ENCODE data around the gene UMODL1.

UMODL1 gene

DNA sequence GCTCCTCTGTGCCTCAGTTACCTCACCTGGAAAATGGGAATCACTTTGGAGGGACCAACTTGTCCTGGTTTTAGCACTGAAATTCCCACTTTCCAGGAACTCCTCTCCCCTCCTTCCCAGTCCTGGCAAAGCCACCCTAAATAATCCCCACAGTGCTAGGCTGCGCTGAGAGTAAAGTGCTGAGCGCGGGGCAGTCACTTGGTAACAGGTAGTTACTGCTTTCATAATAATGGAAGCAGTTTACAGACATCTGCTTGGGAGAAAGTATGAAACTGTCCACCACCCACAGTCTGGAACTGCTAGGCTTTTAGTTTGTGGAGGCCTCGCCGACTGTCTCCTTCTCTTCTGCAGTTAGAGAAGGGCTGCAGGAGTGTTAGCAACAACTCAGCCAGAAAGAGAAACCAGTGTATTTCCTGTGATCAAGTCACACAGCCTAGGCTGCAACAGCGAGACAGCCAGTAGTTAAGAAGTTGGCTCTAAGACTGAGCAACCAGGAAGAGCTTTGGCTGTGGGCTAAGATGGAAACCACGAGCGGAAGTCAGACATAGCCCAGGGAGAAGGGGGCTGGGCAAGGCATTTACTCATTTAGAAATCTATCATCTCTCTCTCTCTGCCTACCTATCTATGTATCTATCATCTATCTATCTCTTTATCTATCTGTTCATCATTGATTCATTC is 117.0 kb downstream of the UMODL1 start:
- Histone ChIP-seq H3K4me1 (ENCODE audit: control insufficient read depth in 1 of 2, insufficient read depth in 2 of 2, low read length in 2 of 2) (peaks cover 9 to 16% of the 10 kb centered on the region in 2 donors), H3K27me3 (ENCODE audit: low read depth, low read length) (no peaks in the 10 kb centered on the region), H3K4me3 (ENCODE audit: low read depth in 1 of 2, low read length in 2 of 2) (peak overlapping the region; percentile 11 to 51), H3K36me3 (ENCODE audit: control insufficient read depth in 1 of 2, insufficient read depth in 2 of 2, low read length in 2 of 2) (no peaks in the 10 kb centered on the region), H3K27ac (ENCODE audit: low read length) (peak overlapping the region; percentile 73), H3K9me3 (ENCODE audit: control insufficient read depth in 1 of 2, low read length in 2 of 2) (no peaks in the 10 kb centered on the region)

- Histone ChIP-seq H3K36me3 (ENCODE audit: control insufficient read depth in 1 of 2, insufficient read depth in 2 of 2, low read length in 2 of 2) (no peaks in the 10 kb centered on the region), H3K9me3 (ENCODE audit: control insufficient read depth in 1 of 2, low read length in 2 of 2) (no peaks in the 10 kb centered on the region), H3K27me3 (ENCODE audit: low read depth, low read length) (no peaks in the 10 kb centered on the region), H3K4me3 (ENCODE audit: low read depth in 1 of 2, low read length in 2 of 2) (peak overlapping the region in 1 of 2 donors; percentile 51), H3K4me1 (ENCODE audit: control insufficient read depth in 1 of 2, insufficient read depth in 2 of 2, low read length in 2 of 2) (peaks cover 9 to 16% of the 10 kb centered on the region in 2 donors), H3K27ac (ENCODE audit: low read length) (peak overlapping the region; percentile 73)
Observed at GRCh38 chr21:42188663-42189062, 117.5 kb downstream of the UMODL1 start.

DNA sequence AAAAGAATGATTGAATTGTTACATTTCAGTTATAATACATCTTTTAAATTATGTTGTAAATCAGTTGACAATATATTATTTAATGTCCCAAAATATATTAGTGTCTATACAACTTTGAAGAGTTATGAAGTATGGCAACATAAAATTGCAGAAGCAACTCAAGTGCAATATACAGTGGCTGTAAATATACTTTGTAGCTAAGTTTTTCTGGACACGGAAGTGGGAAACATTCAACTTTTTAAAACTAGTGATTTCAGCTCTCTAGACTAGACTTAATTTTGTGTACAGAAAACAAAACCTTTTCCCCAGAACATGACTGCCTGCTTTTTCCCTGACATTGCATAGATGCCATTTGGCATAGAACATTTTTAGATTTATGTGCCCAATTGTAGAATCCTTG is 118.3 kb downstream of the UMODL1 start:
- Histone ChIP-seq H3K4me3 (ENCODE audit: low read depth in 1 of 2, low read length in 2 of 2) (no peak overlapping the region), H3K4me1 (ENCODE audit: control insufficient read depth in 1 of 2, insufficient read depth in 2 of 2, low read length in 2 of 2) (peaks cover 9 to 16% of the 10 kb centered on the region in 2 donors), H3K27me3 (ENCODE audit: low read depth, low read length) (no peaks in the 10 kb centered on the region)

DNA sequence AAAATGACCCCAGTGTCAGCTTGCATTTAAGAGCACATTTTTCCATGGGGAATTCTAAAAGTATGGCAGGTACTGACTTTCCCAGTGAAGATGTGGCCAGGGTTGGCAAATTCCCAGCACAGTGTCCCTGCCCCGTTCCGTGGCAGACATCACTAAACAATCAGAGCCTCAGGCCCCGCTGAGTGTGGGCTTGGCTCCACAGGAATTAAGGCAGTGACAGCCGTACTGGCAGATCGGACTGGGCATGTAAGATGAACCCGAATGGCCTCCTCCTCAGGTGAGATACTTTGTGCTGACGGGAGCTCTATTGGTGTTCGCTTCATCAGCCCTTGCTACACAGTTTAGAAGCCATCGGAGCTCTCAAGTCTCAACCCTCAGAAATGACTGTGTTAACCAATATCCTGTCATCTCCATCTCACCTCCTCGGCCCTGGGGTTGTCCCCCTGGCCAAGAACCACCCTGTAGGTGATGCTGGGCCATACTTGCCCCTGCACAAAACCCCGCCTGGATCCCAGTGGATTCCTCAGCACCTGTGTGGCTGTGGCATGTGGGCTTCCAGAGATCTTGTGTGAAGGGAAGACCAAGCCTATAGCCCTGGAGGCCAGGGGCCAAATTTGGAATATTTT is 118.9 kb downstream of the UMODL1 start:
- H3K4me1 ChIP-seq (ENCODE audit: control insufficient read depth in 1 of 2, insufficient read depth in 2 of 2, low read length in 2 of 2): peaks cover 9 to 16% of the 10 kb centered on the region in 2 donors
- H3K27ac ChIP-seq (ENCODE audit: low read length): no peak overlapping the region

More for the DNA sequence above, 118.3 kb downstream of the UMODL1 start:
- H3K27ac ChIP-seq (ENCODE audit: low read length): no peak overlapping the region
- no peaks in the 10 kb centered on the region for H3K9me3 ChIP-seq (ENCODE audit: control insufficient read depth in 1 of 2, low read length in 2 of 2)
- H3K36me3 ChIP-seq (ENCODE audit: control insufficient read depth in 1 of 2, insufficient read depth in 2 of 2, low read length in 2 of 2): no peaks in the 10 kb centered on the region

DNA sequence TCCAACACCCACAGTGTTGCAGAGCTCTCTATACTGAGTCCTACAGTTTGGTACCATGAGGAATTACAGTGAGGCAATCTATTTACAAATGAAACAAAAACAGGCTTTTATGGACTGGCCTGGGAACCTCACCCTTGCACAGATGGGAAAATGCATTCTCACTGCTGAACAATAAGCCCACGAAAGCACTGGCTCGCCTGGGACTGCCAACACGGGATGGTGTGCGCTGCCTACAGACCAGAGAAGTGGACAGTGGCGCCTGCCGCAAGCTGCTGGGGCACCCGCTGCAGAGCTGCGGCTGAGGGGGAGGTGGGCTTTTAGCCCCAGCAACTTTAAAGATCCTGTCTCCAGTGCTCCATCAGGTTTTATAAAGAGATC is 119.4 kb downstream of the UMODL1 start:
- Histone ChIP-seq H3K27ac (ENCODE audit: low read length) (no peak overlapping the region), H3K4me1 (ENCODE audit: control insufficient read depth in 1 of 2, insufficient read depth in 2 of 2, low read length in 2 of 2) (peaks cover 9 to 16% of the 10 kb centered on the region in 2 donors), H3K36me3 (ENCODE audit: control insufficient read depth in 1 of 2, insufficient read depth in 2 of 2, low read length in 2 of 2) (no peaks in the 10 kb centered on the region), H3K27me3 (ENCODE audit: low read depth, low read length) (no peaks in the 10 kb centered on the region), H3K9me3 (ENCODE audit: control insufficient read depth in 1 of 2, low read length in 2 of 2) (no peaks in the 10 kb centered on the region), H3K4me3 (ENCODE audit: low read depth in 1 of 2, low read length in 2 of 2) (no peak overlapping the region)

More for the DNA sequence above, 118.9 kb downstream of the UMODL1 start:
- H3K9me3 ChIP-seq (ENCODE audit: control insufficient read depth in 1 of 2, low read length in 2 of 2): no peaks in the 10 kb centered on the region
- no peaks in the 10 kb centered on the region for H3K36me3 ChIP-seq (ENCODE audit: control insufficient read depth in 1 of 2, insufficient read depth in 2 of 2, low read length in 2 of 2)
- H3K4me3 ChIP-seq (ENCODE audit: low read depth in 1 of 2, low read length in 2 of 2): no peak overlapping the region
- no peaks in the 10 kb centered on the region for H3K27me3 ChIP-seq (ENCODE audit: low read depth, low read length)

- H3K4me1 ChIP-seq (ENCODE audit: control insufficient read depth in 1 of 2, insufficient read depth in 2 of 2, low read length in 2 of 2): peaks cover 9 to 16% of the 10 kb centered on the region in 2 donors
- no peaks in the 10 kb centered on the region for H3K36me3 ChIP-seq (ENCODE audit: control insufficient read depth in 1 of 2, insufficient read depth in 2 of 2, low read length in 2 of 2)
- H3K9me3 ChIP-seq (ENCODE audit: control insufficient read depth in 1 of 2, low read length in 2 of 2): no peaks in the 10 kb centered on the region
- H3K27me3 ChIP-seq (ENCODE audit: low read depth, low read length): no peaks in the 10 kb centered on the region
- H3K4me3 ChIP-seq (ENCODE audit: low read depth in 1 of 2, low read length in 2 of 2): no peak overlapping the region
- H3K27ac ChIP-seq (ENCODE audit: low read length): no peak overlapping the region
Observed at GRCh38 chr21:42191064-42191463, 119.9 kb downstream of the UMODL1 start.

DNA sequence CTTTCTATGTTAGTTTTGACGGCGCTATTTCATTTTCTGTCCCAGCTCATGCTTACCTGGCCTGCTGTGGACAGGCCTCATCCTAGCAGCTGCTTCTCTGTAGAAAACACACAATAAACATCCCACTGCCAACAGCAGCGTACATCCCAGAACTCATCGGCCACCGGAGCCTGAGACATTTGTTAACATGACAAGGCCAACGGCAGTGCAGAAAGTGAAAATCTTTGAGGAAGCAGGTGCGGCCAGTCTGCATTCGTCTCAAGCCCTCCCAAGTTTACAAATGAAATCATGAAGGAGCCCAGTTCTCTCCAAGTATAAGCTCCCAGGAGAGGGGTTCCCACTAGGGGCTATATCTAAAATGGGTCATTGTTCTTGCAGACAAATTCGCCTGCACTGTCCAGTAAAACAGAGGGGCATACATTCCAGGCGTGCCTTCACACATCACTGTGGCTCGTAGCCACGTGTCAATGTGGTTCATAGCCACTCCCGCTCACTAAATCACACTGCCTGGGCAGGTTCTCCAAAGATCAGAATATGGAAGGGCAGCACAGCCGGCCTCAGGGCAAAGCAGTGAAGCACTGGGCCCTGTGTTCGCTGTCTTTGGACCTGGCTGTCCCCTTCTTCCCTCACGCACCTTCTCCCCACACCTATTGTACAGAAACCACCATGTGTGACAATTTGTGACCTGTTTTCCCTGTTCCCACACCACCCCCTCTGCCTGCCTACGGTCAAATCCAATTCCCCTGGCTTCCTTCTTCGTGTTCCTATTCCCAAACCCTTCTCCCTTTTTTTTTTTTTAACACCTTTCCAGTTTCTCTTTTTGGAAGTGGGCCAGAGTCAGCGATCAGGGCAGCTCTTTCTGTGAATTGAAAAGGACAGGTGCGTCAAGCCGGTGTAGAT is 120.8 kb downstream of the UMODL1 start:
- Histone ChIP-seq H3K27ac (ENCODE audit: low read length) (no peak overlapping the region), H3K27me3 (ENCODE audit: low read depth, low read length) (no peaks in the 10 kb centered on the region)

More for the DNA sequence above, 120.8 kb downstream of the UMODL1 start:
- Histone ChIP-seq H3K9me3 (ENCODE audit: control insufficient read depth in 1 of 2, low read length in 2 of 2) (no peaks in the 10 kb centered on the region), H3K4me3 (ENCODE audit: low read depth in 1 of 2, low read length in 2 of 2) (no peak overlapping the region), H3K36me3 (ENCODE audit: control insufficient read depth in 1 of 2, insufficient read depth in 2 of 2, low read length in 2 of 2) (no peaks in the 10 kb centered on the region), H3K4me1 (ENCODE audit: control insufficient read depth in 1 of 2, insufficient read depth in 2 of 2, low read length in 2 of 2) (peaks cover 9 to 13% of the 10 kb centered on the region in 2 donors)

Measured in muscle layer of duodenum (tissue), 2 donors.